ENCODE data around the gene DMRTC2. TPM values are rescaled to one million over a fixed set of nuclear protein-coding genes. Genes with fewer than 3 reads are reported as not detected.

The DMRTC2 gene
- total RNA-seq, 1 experiment from 2014 or later: not detected

GRCh38 chr19:41883821-41884733, 39.2 kb downstream of the DMRTC2 start (continued):
- TF ChIP-seq PRDM15 (CRISPR knock-in tag; IDR thresholded peaks at IDR 0.05): no peak
- no peak for TF ChIP-seq ZNF425 (CRISPR knock-in tag; conservative IDR thresholded peaks at IDR 0.05)
- no peak for TF ChIP-seq ZNF138 (CRISPR knock-in tag; conservative IDR thresholded peaks at IDR 0.05)
- TF ChIP-seq IRF1 (CRISPR knock-in tag; IDR thresholded peaks at IDR 0.05): no peak
- TF ChIP-seq ATF1 (CRISPR knock-in tag; IDR thresholded peaks at IDR 0.05): no peak
- no peak for TF ChIP-seq CTCF (IDR thresholded peaks at IDR 0.05)
- TF ChIP-seq ESRRA (CRISPR knock-in tag; IDR thresholded peaks at IDR 0.05; ENCODE audit: borderline replicate concordance): no peak
- TF ChIP-seq KAT7 (CRISPR knock-in tag; IDR thresholded peaks at IDR 0.05; ENCODE audit: borderline replicate concordance): 0 out of 2 replicates have a peak, but pooled peaks have one; percentile 31
- no peak for TF ChIP-seq ZNF396 (CRISPR knock-in tag; IDR thresholded peaks at IDR 0.05; ENCODE audit: borderline replicate concordance)
- no peak for TF ChIP-seq HMGA2 (CRISPR knock-in tag; IDR thresholded peaks at IDR 0.05)
- TF ChIP-seq JUN (CRISPR knock-in tag; IDR thresholded peaks at IDR 0.05): no peak
- no peak for TF ChIP-seq AFF4 (CRISPR knock-in tag; IDR thresholded peaks at IDR 0.05; ENCODE audit: borderline replicate concordance)
- no peak for TF ChIP-seq MLX (CRISPR knock-in tag; IDR thresholded peaks at IDR 0.05)
- no peak for TF ChIP-seq FOXJ3 (CRISPR knock-in tag; IDR thresholded peaks at IDR 0.05; ENCODE audit: borderline replicate concordance)
- no peak for TF ChIP-seq E2F1 (CRISPR knock-in tag; IDR thresholded peaks at IDR 0.05)
- no peak for TF ChIP-seq NR1H2 (CRISPR knock-in tag; IDR thresholded peaks at IDR 0.05)
